OCI-LY3 (cell line): Measurements from ENCODE around the gene LRRC41.

Experiments
- CTCF ChIP-seq: fragments of 200-600, 300-600 bp; sonication (generic); IDR thresholded peaks from 2 replicates; pipeline ENCODE4 v1.5.1; 2014; ENCODE audit warnings: antibody characterized with exemption, low read length, low read depth
- EZH2phosphoT487 ChIP-seq: fragments of 200-600 bp; shearing (Covaris generic); IDR thresholded peaks from 2 replicates; pipeline ENCODE4 v1.6.1; 2018; ENCODE audit warnings: antibody characterized with exemption, mixed run types, low read depth

- TF ChIP-seq EZH2phosphoT487 (no peak), CTCF (no peak)
Measured at GRCh38 chr1:46284597-46285564, 18.5 kb downstream of the LRRC41 start.
